K562 (cell line): Measurements from ENCODE around the gene HACD1. TPM values are rescaled to one million over a fixed set of nuclear protein-coding genes. Genes with fewer than 3 reads are reported as not detected.
A peak's percentile ranks its signal among the peaks of the same experiment; 100 is the strongest.

Source experiments
- BRF1 ChIP-seq: IDR thresholded peaks from 3 replicates; pipeline ENCODE4 v1.6.1; 2011; ENCODE audit warnings: borderline replicate concordance, mild to moderate bottlenecking; ENCODE audit not compliant: insufficient read length; ENCODE audit errors: extremely low read depth
- ETS1 ChIP-seq: conservative IDR thresholded peaks from 2 replicates; pipeline ENCODE4 v1.6.1; 2011; ENCODE audit warnings: low read depth, mild to moderate bottlenecking, low read length; ENCODE audit not compliant: control insufficient read depth
- GTF2E2 ChIP-seq: fragments of 200-800 bp; sonication (Bioruptor generic); IDR thresholded peaks from 2 replicates; pipeline ENCODE4 v1.6.1; 2016; ENCODE audit warnings: missing genetic modification characterization, missing compliant biosample characterization
- NR2C1 ChIP-seq, 2 experiments: fragments of 450-650 bp; IDR thresholded peaks; 2 replicates each; pipeline ENCODE4 v1.6.1; 2017; ENCODE audit warnings: mild to moderate bottlenecking in 2 of 2, antibody characterized with exemption in 1 of 2, inconsistent platforms in 1 of 2, missing compliant biosample characterization in 1 of 2, missing genetic modification characterization in 1 of 2
- NR4A1 ChIP-seq, 2 experiments: fragments of 250-450 bp in 1 of 2; fragments of 450-650 bp in 1 of 2; sonication (Bioruptor Pico) in 1 of 2; IDR thresholded peaks; 2 replicates each; pipeline versions ENCODE4 v1.4.0 to v1.6.1; 2016 to 2020; ENCODE audit warnings: mild to moderate bottlenecking in 2 of 2, missing compliant biosample characterization in 1 of 2, missing genetic modification characterization in 1 of 2, moderate library complexity in 1 of 2
- PCBP2 ChIP-seq: fragments of 200-400 bp; formaldehyde crosslinking; IDR thresholded peaks from 2 replicates; pipeline ENCODE4 v1.6.1; 2018; ENCODE audit warnings: low read length, low read depth, mild to moderate bottlenecking, moderate library complexity; ENCODE audit not compliant: poor library complexity, severe bottlenecking
- SREBF1 ChIP-seq: fragments of 150-350 bp; IDR thresholded peaks from 2 replicates; pipeline ENCODE4 v1.6.1; 2014; ENCODE audit warnings: antibody characterized with exemption, low read depth, low read length, borderline replicate concordance
- ZKSCAN1 ChIP-seq: fragments of 150-350 bp; IDR thresholded peaks from 2 replicates; pipeline ENCODE4 v1.6.1; 2016; ENCODE audit warnings: low read depth, low read length
- ZNF398 ChIP-seq: fragments of 250-450 bp; sonication (Bioruptor Pico); IDR thresholded peaks from 2 replicates; pipeline ENCODE4 v1.8.0; 2021; ENCODE audit warnings: moderate library complexity, mild to moderate bottlenecking, inconsistent platforms
- ZNF436 ChIP-seq: fragments of 250-450, 450-650 bp; sonication (Bioruptor Pico); formaldehyde crosslinking; IDR thresholded peaks from 2 replicates; pipeline ENCODE4 v1.7.0; 2020; ENCODE audit warnings: mild to moderate bottlenecking
- ZNF77 ChIP-seq: fragments of 250-450 bp; sonication (Bioruptor Pico); IDR thresholded peaks from 2 replicates; pipeline ENCODE4 v1.5.0; 2020
- polyA plus RNA-seq, 8 experiments: library from polyadenylated mRNA; depleted of rRNA in 4 of 8; stranded (reverse) in 5 of 8; unstranded in 3 of 8; fragments of >200 nt; fragmentation: Nextera tagmentation in 2 of 8; fragmentation: Illumina TruSeq in 1 of 8; extraction: Ambion mirVana in 2 of 8; extraction: Trizol in 1 of 8; gene quantifications; 2 replicates each; pipeline versions ENCODE4 v1.2.1 to v1.2.3, GENCODE V29; 2011 to 2014; ENCODE audit warnings: inconsistent platforms in 1 of 8, missing spikeins in 1 of 8
- total RNA-seq, 7 experiments: library from RNA; depleted of rRNA in 6 of 7; stranded (reverse); fragments of >200 nt in 6 of 7; fragmentation: Illumina TruSeq in 2 of 7; extraction: Trizol in 2 of 7; gene quantifications; 2 replicates each; pipeline versions ENCODE4 v1.2.1 to v1.2.3, GENCODE V29; 2011 to 2021; ENCODE audit warnings: low replicate concordance in 1 of 7
- TF ChIP-seq, protein P1 (sequence below): IDR thresholded peaks from 3 replicates; pipeline ENCODE4 v1.6.1; 2011; ENCODE audit warnings: borderline replicate concordance, mild to moderate bottlenecking; ENCODE audit not compliant: insufficient read length, insufficient read depth
- TF ChIP-seq, protein P2 (sequence below): sonication (generic); formaldehyde crosslinking; IDR thresholded peaks from 2 replicates; pipeline ENCODE4 v1.8.1; 2023; ENCODE audit warnings: missing genetic modification reagents, mild to moderate bottlenecking, borderline replicate concordance
- TF ChIP-seq, protein P3 (sequence below), 2 experiments: IDR thresholded peaks in 1 of 2; conservative IDR thresholded peaks in 1 of 2; 2 replicates each; pipeline ENCODE4 v1.6.1; 2016; ENCODE audit warnings: low read depth in 2 of 2, mild to moderate bottlenecking in 1 of 2, missing compliant biosample characterization in 1 of 2, missing genetic modification characterization in 1 of 2, moderate library complexity in 1 of 2

The HACD1 gene
- total and polyA plus RNA-seq, 9 of the 15 experiments (the other 6 are each of a cell fraction or from before 2014, with no cell fraction given): 0.99 to 4.5 (median 2.4) TPM

- TF ChIP-seq ETS1 (no peak), NR4A1 (CRISPR knock-in tag; IDR thresholded peaks at IDR 0.05) (no peak), NR4A1 (tag; IDR thresholded peaks at IDR 0.05) (peak; percentile 93), NR2C1 (IDR thresholded peaks at IDR 0.05) (no peak), NR2C1 (tag; IDR thresholded peaks at IDR 0.05) (peak; percentile 84), ZNF398 (CRISPR knock-in tag) (peak; percentile 19; the same call in 1 of the 2 replicates), PCBP2 (no peak), ZNF436 (no peak), ZKSCAN1 (no peak), ZNF77 (CRISPR knock-in tag) (no peak), BRF1 (no peak), SREBF1 (no peak), GTF2E2 (tag) (no peak)
- TF ChIP-seq, protein P1, sequence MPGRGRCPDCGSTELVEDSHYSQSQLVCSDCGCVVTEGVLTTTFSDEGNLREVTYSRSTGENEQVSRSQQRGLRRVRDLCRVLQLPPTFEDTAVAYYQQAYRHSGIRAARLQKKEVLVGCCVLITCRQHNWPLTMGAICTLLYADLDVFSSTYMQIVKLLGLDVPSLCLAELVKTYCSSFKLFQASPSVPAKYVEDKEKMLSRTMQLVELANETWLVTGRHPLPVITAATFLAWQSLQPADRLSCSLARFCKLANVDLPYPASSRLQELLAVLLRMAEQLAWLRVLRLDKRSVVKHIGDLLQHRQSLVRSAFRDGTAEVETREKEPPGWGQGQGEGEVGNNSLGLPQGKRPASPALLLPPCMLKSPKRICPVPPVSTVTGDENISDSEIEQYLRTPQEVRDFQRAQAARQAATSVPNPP: no peak
- TF ChIP-seq, protein P2, sequence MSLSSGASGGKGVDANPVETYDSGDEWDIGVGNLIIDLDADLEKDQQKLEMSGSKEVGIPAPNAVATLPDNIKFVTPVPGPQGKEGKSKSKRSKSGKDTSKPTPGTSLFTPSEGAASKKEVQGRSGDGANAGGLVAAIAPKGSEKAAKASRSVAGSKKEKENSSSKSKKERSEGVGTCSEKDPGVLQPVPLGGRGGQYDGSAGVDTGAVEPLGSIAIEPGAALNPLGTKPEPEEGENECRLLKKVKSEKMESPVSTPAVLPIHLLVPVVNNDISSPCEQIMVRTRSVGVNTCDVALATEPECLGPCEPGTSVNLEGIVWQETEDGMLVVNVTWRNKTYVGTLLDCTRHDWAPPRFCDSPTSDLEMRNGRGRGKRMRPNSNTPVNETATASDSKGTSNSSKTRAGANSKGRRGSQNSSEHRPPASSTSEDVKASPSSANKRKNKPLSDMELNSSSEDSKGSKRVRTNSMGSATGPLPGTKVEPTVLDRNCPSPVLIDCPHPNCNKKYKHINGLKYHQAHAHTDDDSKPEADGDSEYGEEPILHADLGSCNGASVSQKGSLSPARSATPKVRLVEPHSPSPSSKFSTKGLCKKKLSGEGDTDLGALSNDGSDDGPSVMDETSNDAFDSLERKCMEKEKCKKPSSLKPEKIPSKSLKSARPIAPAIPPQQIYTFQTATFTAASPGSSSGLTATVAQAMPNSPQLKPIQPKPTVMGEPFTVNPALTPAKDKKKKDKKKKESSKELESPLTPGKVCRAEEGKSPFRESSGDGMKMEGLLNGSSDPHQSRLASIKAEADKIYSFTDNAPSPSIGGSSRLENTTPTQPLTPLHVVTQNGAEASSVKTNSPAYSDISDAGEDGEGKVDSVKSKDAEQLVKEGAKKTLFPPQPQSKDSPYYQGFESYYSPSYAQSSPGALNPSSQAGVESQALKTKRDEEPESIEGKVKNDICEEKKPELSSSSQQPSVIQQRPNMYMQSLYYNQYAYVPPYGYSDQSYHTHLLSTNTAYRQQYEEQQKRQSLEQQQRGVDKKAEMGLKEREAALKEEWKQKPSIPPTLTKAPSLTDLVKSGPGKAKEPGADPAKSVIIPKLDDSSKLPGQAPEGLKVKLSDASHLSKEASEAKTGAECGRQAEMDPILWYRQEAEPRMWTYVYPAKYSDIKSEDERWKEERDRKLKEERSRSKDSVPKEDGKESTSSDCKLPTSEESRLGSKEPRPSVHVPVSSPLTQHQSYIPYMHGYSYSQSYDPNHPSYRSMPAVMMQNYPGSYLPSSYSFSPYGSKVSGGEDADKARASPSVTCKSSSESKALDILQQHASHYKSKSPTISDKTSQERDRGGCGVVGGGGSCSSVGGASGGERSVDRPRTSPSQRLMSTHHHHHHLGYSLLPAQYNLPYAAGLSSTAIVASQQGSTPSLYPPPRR (CRISPR knock-in tag): no peak
- TF ChIP-seq, protein P3, sequence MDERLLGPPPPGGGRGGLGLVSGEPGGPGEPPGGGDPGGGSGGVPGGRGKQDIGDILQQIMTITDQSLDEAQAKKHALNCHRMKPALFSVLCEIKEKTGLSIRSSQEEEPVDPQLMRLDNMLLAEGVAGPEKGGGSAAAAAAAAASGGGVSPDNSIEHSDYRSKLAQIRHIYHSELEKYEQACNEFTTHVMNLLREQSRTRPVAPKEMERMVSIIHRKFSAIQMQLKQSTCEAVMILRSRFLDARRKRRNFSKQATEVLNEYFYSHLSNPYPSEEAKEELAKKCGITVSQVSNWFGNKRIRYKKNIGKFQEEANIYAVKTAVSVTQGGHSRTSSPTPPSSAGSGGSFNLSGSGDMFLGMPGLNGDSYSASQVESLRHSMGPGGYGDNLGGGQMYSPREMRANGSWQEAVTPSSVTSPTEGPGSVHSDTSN (CRISPR knock-in tag; IDR thresholded peaks at IDR 0.05; ENCODE audit: low read depth): no peak
- TF ChIP-seq, protein P3 (tag; conservative IDR thresholded peaks at IDR 0.05; ENCODE audit: low read depth): peak; percentile 68
Measured at GRCh38 chr10:17563452-17563851, 53.7 kb downstream of the HACD1 start (continued).
